NCI-H460 (cell line): Measurements from ENCODE around the gene SLFN13. TPM values are rescaled to one million over a fixed set of nuclear protein-coding genes. Genes with fewer than 3 reads are reported as not detected.
A peak's percentile ranks its signal among the peaks of the same experiment; 100 is the strongest.
"Not testable (repeated sequence)": the region's sequence is repeated elsewhere in the genome, so short reads cannot be mapped to it uniquely, and the experiment has no call there.

Source experiments
- DNase-seq: peaks from one replicate; pipeline ENCODE4 v3.0.0-alpha.2; 2016; ENCODE audit warnings: low read depth; ENCODE audit errors: extremely low read depth
- small RNA-seq, 2 experiments: library from RNA; depleted of rRNA; stranded (forward); fragments of <200 nt; gene quantifications; one replicate each; pipeline ENCODE3, GENCODE V24; 2014
- total RNA-seq: library from RNA; depleted of rRNA; stranded (reverse); fragments of >200 nt; shearing (Covaris generic); gene quantifications from 2 replicates; pipeline ENCODE4 v1.2.3, GENCODE V29; 2014; rRNA removed

The SLFN13 gene
- total RNA-seq, 1 experiment from 2014 or later, result 2.0 TPM

- DNase-seq, result peak; percentile 87
Measured at GRCh38 chr17:35433075-35433894, 15.3 kb downstream of the SLFN13 start.

- no peak for DNase-seq
Measured at GRCh38 chr17:35432176-35433074, 16.1 kb downstream of the SLFN13 start, which contains the start of gene SLFN12. Gene SLFN12 (minus strand): TSS chr17:35432500. CDS start chr17:35423028, 9,472 bp downstream.

GRCh38 chr17:35429702-35430101 is 18.9 kb downstream of the SLFN13 start:
- no peak for DNase-seq

- no peak for DNase-seq
Measured at GRCh38 chr17:35428229-35428628, 20.3 kb downstream of the SLFN13 start.

GRCh38 chr17:35423761-35424160 is 24.8 kb downstream of the SLFN13 start:
- DNase-seq, result no peak

GRCh38 chr17:35421069-35421468 is 27.5 kb downstream of the SLFN13 start:
- not testable (repeated sequence) for DNase-seq

- no peak for DNase-seq
Measured at GRCh38 chr17:35416659-35417058, 31.9 kb downstream of the SLFN13 start.

GRCh38 chr17:35414707-35415106 is 33.9 kb downstream of the SLFN13 start:
- not testable (repeated sequence) for DNase-seq

- no peak for DNase-seq
Measured at GRCh38 chr17:35414247-35414646, 34.3 kb downstream of the SLFN13 start.

- no peak for DNase-seq
Measured at GRCh38 chr17:35407531-35407930, 41.0 kb downstream of the SLFN13 start.

GRCh38 chr17:35406568-35406967 is 42.0 kb downstream of the SLFN13 start:
- no peak for DNase-seq

- no peak for DNase-seq
Measured at GRCh38 chr17:35404360-35404759, 44.2 kb downstream of the SLFN13 start.

GRCh38 chr17:35393783-35394182 is 54.8 kb downstream of the SLFN13 start:
- DNase-seq, result peak; percentile 25

- DNase-seq, result no peak
Measured at GRCh38 chr17:35390663-35391062, 57.9 kb downstream of the SLFN13 start.

- no peak for DNase-seq
Measured at GRCh38 chr17:35390156-35390555, 58.4 kb downstream of the SLFN13 start.

GRCh38 chr17:35387496-35387895 is 61.1 kb downstream of the SLFN13 start:
- no peak for DNase-seq

Small RNA genes within 50 kb of the gene (small RNA-seq; reads per million reads assigned to genes)
- 0 reads per million in 2 experiments for gene AC060766.5

Other genes with a start within 250 kb of the SLFN13 start
- gene SLFN5, start 205.7 kb downstream of the SLFN13 start, total RNA-seq, result 57.6 and 68.5 TPM in 2 replicates
- gene SLFN11, start 75.1 kb downstream of the SLFN13 start, total RNA-seq, result 25.7 and 28.5 TPM in 2 replicates
- not detected in 2 replicates for gene SLFN12, start 16.3 kb downstream of the SLFN13 start, total RNA-seq
- not detected in 2 replicates for gene SLFN12L, start 88.9 kb upstream of the SLFN13 start, total RNA-seq
- not detected in 2 replicates for gene SLFN14, start 112.1 kb upstream of the SLFN13 start, total RNA-seq
- 8.9 and 9.0 TPM in 2 replicates for gene PEX12, start 129.8 kb upstream of the SLFN13 start, total RNA-seq
- gene AP2B1, start 138.6 kb upstream of the SLFN13 start, total RNA-seq, result 77.8 and 82.8 TPM in 2 replicates